CD14-positive monocyte (primary cell): ENCODE measurements around the gene RPL26. TPM values are rescaled to one million over a fixed set of nuclear protein-coding genes. Genes with fewer than 3 reads are reported as not detected.

Source experiments
- DNase-seq, 3 donors: peaks; one replicate each; pipeline ENCODE4 v3.0.0-alpha.2; 2011 to 2022
- H2AFZ ChIP-seq: 2 replicates; pipeline ENCODE4 v1.6.0; 2012; ENCODE audit warnings: mild to moderate bottlenecking, low read depth, low read length, inconsistent platforms; ENCODE audit not compliant: insufficient read depth, poor library complexity, severe bottlenecking
- H3K27ac ChIP-seq, 2 donors: 1 replicate in 1 of 2; 2 replicates in 1 of 2; pipeline ENCODE4 v1.5.1; 2012 to 2013; ENCODE audit warnings: low read length in 2 of 2, control low read depth in 1 of 2, inconsistent platforms in 1 of 2, low read depth in 1 of 2, mild to moderate bottlenecking in 1 of 2
- H3K27me3 ChIP-seq, 2 donors: one replicate each; pipeline versions ENCODE4 v1.6.0 to v1.6.1; 2011 to 2013; ENCODE audit warnings: low read length in 2 of 2; ENCODE audit not compliant: control insufficient read depth in 2 of 2, insufficient read depth in 2 of 2
- H3K36me3 ChIP-seq, 2 donors: replicated peaks in 1 of 2; 1 replicate in 1 of 2; 2 replicates in 1 of 2; pipeline versions ENCODE4 v1.5.1 to v1.6.1; 2012 to 2013; ENCODE audit warnings: low read length in 2 of 2, control low read depth in 1 of 2, inconsistent platforms in 1 of 2, mild to moderate bottlenecking in 1 of 2; ENCODE audit not compliant: insufficient read depth in 2 of 2, control insufficient read depth in 1 of 2
- H3K4me1 ChIP-seq, 2 donors: 1 replicate in 1 of 2; 2 replicates in 1 of 2; pipeline versions ENCODE4 v1.5.1 to v1.6.1; 2012 to 2013; ENCODE audit warnings: low read length in 2 of 2, control low read depth in 1 of 2, inconsistent platforms in 1 of 2, mild to moderate bottlenecking in 1 of 2, moderate library complexity in 1 of 2; ENCODE audit not compliant: insufficient read depth in 2 of 2, control insufficient read depth in 1 of 2
- H3K4me2 ChIP-seq: replicated peaks from 2 replicates; pipeline ENCODE3; 2012; ENCODE audit warnings: low read length, moderate library complexity, mild to moderate bottlenecking; ENCODE audit not compliant: poor library complexity, severe bottlenecking; ENCODE audit errors: extremely low read depth
- H3K4me3 ChIP-seq, 3 experiments: fragments of 200-600 bp in 1 of 3; sonication (generic) in 1 of 3; replicated peaks in 1 of 3; 1 replicate in 2 of 3; 2 replicates in 1 of 3; pipeline ENCODE4 v1.5.1; 2011 to 2013; ENCODE audit warnings: low read length in 3 of 3, mild to moderate bottlenecking in 3 of 3, control low read depth in 2 of 3, low read depth in 2 of 3, inconsistent platforms in 1 of 3, moderate library complexity in 1 of 3
- H3K79me2 ChIP-seq: 2 replicates; pipeline ENCODE4 v1.6.0; 2012; ENCODE audit warnings: mild to moderate bottlenecking, control low read depth, inconsistent platforms, low read length, moderate library complexity; ENCODE audit not compliant: insufficient read depth
- H3K9ac ChIP-seq: 2 replicates; pipeline ENCODE4 v1.6.0; 2017; ENCODE audit warnings: low read length, mild to moderate bottlenecking; ENCODE audit not compliant: insufficient read depth, poor library complexity, severe bottlenecking
- H3K9me3 ChIP-seq, 2 donors: replicated peaks in 1 of 2; 1 replicate in 1 of 2; 2 replicates in 1 of 2; pipeline versions ENCODE4 v1.5.1 to v1.6.1; 2012 to 2013; ENCODE audit warnings: low read length in 2 of 2, control low read depth in 1 of 2; ENCODE audit not compliant: control insufficient read depth in 1 of 2, insufficient read depth in 1 of 2
- H4K20me1 ChIP-seq: 2 replicates; pipeline ENCODE4 v1.6.0; 2012; ENCODE audit warnings: mild to moderate bottlenecking, low read length, control low read depth, moderate library complexity; ENCODE audit not compliant: insufficient read depth
- H3K27ac Mint-ChIP-seq, 7 donors: one replicate each; pipeline ENCODE4 v1.8.0; 2020; ENCODE audit warnings: mild to moderate bottlenecking in 7 of 7, mixed read lengths in 7 of 7, moderate library complexity in 6 of 7, inconsistent platforms in 2 of 7
- H3K27me3 Mint-ChIP-seq, 3 donors: one replicate each; pipeline ENCODE4 v1.8.0; 2021 to 2022; ENCODE audit warnings: low read depth in 3 of 3, mild to moderate bottlenecking in 3 of 3, mixed read lengths in 3 of 3, moderate library complexity in 3 of 3, inconsistent platforms in 1 of 3
- H3K36me3 Mint-ChIP-seq, 2 donors: one replicate each; pipeline ENCODE4 v1.8.0; 2020; ENCODE audit warnings: mixed read lengths in 2 of 2, inconsistent platforms in 1 of 2, mild to moderate bottlenecking in 1 of 2
- H3K4me1 Mint-ChIP-seq: one replicate; pipeline ENCODE4 v1.8.0; 2020; ENCODE audit warnings: mild to moderate bottlenecking, mixed read lengths
- H3K4me3 Mint-ChIP-seq, 2 donors: one replicate each; pipeline ENCODE4 v1.8.0; 2020; ENCODE audit warnings: mild to moderate bottlenecking in 2 of 2, mixed read lengths in 2 of 2, moderate library complexity in 1 of 2
- H3K9me3 Mint-ChIP-seq, 7 donors: one replicate each; pipeline ENCODE4 v1.8.0; 2020 to 2022; ENCODE audit warnings: mixed read lengths in 7 of 7, mild to moderate bottlenecking in 6 of 7, moderate library complexity in 6 of 7, inconsistent platforms in 2 of 7
- WGBS: methylation state at CpG from one replicate; pipeline ENCODE4 v1.1.5; 2013; ENCODE audit warnings: missing lambda C conversion rate; ENCODE audit not compliant: insufficient coverage; 5-methylcytosine and 5-hydroxymethylcytosine counted together
- intact Hi-C, 2 donors: fragments of 100-400 bp; cut with micrococcal nuclease; formaldehyde crosslinking; loops; one replicate each; pipeline versions ENCODE4 v1.15.0 to v1.15.1; 2023
- polyA plus RNA-seq, 3 donors: library from polyadenylated mRNA; depleted of rRNA in 1 of 3; unstranded in 2 of 3; stranded (reverse) in 1 of 3; fragments of 300-500 nt in 2 of 3; fragments of >200 nt in 1 of 3; fragmentation: Illumina TruSeq in 2 of 3; gene quantifications; 1 replicate in 2 of 3; 2 replicates in 1 of 3; pipeline ENCODE4 v1.2.3, GENCODE V29; 2012 to 2021
- TF ChIP-seq, protein P1 (sequence below): fragments of 200-600 bp; IDR thresholded peaks from one replicate; pipeline ENCODE4 v1.8.0; 2022; ENCODE audit warnings: antibody characterized with exemption, mild to moderate bottlenecking

Gene RPL26
- polyA plus RNA-seq, 3 donors = 859 to 4,469 (median 884) TPM

DNA sequence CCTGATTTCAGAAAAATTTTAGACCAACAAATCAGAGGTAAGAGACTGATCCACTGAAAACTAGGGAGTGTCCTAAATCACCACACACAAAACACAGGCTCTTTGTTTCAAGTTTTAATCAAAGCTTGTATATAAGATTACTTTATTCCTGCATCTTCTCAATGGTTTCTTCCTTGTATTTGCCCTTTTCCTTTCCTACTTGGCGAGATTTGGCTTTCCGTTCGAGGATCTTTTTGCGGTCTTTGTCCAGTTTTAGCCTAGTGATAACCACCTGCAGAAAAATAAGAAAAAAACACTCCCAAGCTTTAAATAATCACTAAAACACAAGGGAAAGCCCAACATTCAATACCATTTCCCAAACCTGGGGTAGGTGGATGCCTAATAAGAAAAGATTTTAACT lies 5.6 kb downstream of the RPL26 start:
- no CpG with 5 or more reads among the region's 4 CpGs for WGBS
- Mint-ChIP-seq H3K36me3 (peaks cover 45 to 54% of the 10 kb centered on the region in 2 donors), H3K27me3 (peaks cover 0 to 2% (median 0%) of the 10 kb centered on the region in 3 donors), H3K4me1 (peaks cover 32% of the 10 kb centered on the region), H3K9me3 (no peaks in the 10 kb centered on the region), H3K4me3 (no peak overlapping the region), H3K27ac (peak overlapping the region in 6 of 7 donors; percentile 19 to 91 (median 80))
- intact Hi-C loops = no loop called here
- no peaks in the 10 kb centered on the region for H3K9me3 ChIP-seq
- peaks cover 44 to 48% of the 10 kb centered on the region in 2 donors for H3K36me3 ChIP-seq
- H3K27ac ChIP-seq = peak overlapping the region in 1 of 2 donors; percentile 78
- H2AFZ ChIP-seq = no peak overlapping the region
- H3K9ac ChIP-seq = no peak overlapping the region
- peaks cover 31 to 40% of the 10 kb centered on the region in 2 donors for H3K4me1 ChIP-seq
- no peak overlapping the region for H3K4me2 ChIP-seq
- TF ChIP-seq, protein P1, sequence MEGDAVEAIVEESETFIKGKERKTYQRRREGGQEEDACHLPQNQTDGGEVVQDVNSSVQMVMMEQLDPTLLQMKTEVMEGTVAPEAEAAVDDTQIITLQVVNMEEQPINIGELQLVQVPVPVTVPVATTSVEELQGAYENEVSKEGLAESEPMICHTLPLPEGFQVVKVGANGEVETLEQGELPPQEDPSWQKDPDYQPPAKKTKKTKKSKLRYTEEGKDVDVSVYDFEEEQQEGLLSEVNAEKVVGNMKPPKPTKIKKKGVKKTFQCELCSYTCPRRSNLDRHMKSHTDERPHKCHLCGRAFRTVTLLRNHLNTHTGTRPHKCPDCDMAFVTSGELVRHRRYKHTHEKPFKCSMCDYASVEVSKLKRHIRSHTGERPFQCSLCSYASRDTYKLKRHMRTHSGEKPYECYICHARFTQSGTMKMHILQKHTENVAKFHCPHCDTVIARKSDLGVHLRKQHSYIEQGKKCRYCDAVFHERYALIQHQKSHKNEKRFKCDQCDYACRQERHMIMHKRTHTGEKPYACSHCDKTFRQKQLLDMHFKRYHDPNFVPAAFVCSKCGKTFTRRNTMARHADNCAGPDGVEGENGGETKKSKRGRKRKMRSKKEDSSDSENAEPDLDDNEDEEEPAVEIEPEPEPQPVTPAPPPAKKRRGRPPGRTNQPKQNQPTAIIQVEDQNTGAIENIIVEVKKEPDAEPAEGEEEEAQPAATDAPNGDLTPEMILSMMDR = no peak
- H3K79me2 ChIP-seq = peaks cover 45% of the 10 kb centered on the region
- peaks cover 54% of the 10 kb centered on the region for H4K20me1 ChIP-seq
- no peak for DNase-seq
- no peak overlapping the region for H3K4me3 ChIP-seq
- no peaks in the 10 kb centered on the region for H3K27me3 ChIP-seq

DNA sequence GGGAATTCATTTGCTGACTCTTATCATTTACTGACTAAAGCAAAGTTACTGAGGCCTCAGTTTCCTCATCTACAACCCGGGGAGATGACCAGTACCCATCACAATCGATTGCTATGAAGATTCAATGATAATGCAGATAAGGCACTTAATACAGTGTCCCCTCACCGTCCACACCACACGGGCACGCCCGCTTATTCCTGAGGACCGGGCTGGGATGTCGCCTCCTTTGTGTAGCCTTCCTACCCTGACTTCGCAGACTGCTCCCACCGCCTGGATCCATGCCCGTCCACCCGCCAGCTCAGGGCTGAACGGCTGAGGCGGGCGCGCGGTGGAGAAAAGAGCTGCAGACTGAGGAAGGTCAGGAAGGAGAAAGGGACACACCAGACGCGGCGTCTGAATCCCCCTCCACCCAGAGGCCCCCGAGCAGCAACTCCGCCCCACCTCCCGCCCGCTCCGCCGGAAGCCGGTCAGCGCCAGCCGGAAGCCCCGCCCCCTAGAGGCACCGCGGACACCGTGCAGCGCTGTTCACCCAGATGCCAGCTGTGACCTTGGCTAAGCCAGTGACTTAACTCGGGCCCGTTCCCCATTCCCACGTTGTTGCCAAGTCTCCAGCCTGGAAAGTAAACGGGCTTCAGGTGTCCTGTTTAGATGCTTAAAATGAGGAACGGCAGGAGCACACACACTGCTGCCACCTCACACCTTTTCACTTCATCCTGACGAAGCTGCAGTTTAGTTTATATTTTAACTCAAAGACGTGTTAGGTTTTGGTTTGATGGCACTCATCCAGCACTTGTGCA lies 6.5 kb downstream of the RPL26 start, which contains the start of gene KRABD2:
Gene KRABD2, minus strand, starts transcription at position 434 of the 797 bp plus-strand sequence.
- Mint-ChIP-seq H3K9me3 (no peaks in the 10 kb centered on the region), H3K27ac (peak within 1 kb of the TSS; percentile 86 to 94 (median 90)), H3K4me3 (peak within 1 kb of the TSS; percentile 91 to 92), H3K36me3 (peaks cover 44 to 48% of the 10 kb centered on the region in 2 donors), H3K4me1 (peaks cover 27% of the 10 kb centered on the region), H3K27me3 (peaks cover 0 to 2% (median 0%) of the 10 kb centered on the region in 3 donors)
- Histone ChIP-seq H3K4me2 (peak within 1 kb of the TSS; percentile 79), H3K27ac (peak within 1 kb of the TSS; percentile 54 to 78), H3K27me3 (no peaks in the 10 kb centered on the region), H3K4me1 (peaks cover 23 to 30% of the 10 kb centered on the region in 2 donors), H3K9me3 (no peaks in the 10 kb centered on the region), H3K9ac (peak within 1 kb of the TSS; percentile 73), H3K4me3 (peak within 1 kb of the TSS; percentile 67 to 87 (median 85)), H3K79me2 (peaks cover 35% of the 10 kb centered on the region), H4K20me1 (peaks cover 46% of the 10 kb centered on the region), H3K36me3 (peaks cover 43 to 45% of the 10 kb centered on the region in 2 donors), H2AFZ (peak within 1 kb of the TSS; percentile 86)
- TF ChIP-seq, protein P1 = peak; percentile 80
- WGBS = 2% methylated on average over 39 of the region's 41 CpGs
- intact Hi-C loops = no loop called here
- peak; percentile 77 to 82 (median 78) for DNase-seq
